Melanocyte of skin (primary cell): Measurements from ENCODE around the gene DIP2C. TPM values are rescaled to one million over a fixed set of nuclear protein-coding genes. Genes with fewer than 3 reads are reported as not detected.

Experiments
- small RNA-seq, 2 donors: library from RNA; depleted of rRNA; stranded (forward); fragments of <200 nt; gene quantifications; one replicate each; pipeline ENCODE3, GENCODE V24; 2012
- total RNA-seq, 2 donors: library from RNA; depleted of rRNA; stranded (reverse); fragments of >200 nt; gene quantifications; 2 replicates each; pipeline ENCODE4 v1.2.3, GENCODE V29; 2012

Gene DIP2C, protein sequence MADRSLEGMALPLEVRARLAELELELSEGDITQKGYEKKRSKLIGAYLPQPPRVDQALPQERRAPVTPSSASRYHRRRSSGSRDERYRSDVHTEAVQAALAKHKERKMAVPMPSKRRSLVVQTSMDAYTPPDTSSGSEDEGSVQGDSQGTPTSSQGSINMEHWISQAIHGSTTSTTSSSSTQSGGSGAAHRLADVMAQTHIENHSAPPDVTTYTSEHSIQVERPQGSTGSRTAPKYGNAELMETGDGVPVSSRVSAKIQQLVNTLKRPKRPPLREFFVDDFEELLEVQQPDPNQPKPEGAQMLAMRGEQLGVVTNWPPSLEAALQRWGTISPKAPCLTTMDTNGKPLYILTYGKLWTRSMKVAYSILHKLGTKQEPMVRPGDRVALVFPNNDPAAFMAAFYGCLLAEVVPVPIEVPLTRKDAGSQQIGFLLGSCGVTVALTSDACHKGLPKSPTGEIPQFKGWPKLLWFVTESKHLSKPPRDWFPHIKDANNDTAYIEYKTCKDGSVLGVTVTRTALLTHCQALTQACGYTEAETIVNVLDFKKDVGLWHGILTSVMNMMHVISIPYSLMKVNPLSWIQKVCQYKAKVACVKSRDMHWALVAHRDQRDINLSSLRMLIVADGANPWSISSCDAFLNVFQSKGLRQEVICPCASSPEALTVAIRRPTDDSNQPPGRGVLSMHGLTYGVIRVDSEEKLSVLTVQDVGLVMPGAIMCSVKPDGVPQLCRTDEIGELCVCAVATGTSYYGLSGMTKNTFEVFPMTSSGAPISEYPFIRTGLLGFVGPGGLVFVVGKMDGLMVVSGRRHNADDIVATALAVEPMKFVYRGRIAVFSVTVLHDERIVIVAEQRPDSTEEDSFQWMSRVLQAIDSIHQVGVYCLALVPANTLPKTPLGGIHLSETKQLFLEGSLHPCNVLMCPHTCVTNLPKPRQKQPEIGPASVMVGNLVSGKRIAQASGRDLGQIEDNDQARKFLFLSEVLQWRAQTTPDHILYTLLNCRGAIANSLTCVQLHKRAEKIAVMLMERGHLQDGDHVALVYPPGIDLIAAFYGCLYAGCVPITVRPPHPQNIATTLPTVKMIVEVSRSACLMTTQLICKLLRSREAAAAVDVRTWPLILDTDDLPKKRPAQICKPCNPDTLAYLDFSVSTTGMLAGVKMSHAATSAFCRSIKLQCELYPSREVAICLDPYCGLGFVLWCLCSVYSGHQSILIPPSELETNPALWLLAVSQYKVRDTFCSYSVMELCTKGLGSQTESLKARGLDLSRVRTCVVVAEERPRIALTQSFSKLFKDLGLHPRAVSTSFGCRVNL (N-terminal part only)
- 10 to 100 TPM; 37.6 to 42.0 TPM for total RNA-seq

DNA sequence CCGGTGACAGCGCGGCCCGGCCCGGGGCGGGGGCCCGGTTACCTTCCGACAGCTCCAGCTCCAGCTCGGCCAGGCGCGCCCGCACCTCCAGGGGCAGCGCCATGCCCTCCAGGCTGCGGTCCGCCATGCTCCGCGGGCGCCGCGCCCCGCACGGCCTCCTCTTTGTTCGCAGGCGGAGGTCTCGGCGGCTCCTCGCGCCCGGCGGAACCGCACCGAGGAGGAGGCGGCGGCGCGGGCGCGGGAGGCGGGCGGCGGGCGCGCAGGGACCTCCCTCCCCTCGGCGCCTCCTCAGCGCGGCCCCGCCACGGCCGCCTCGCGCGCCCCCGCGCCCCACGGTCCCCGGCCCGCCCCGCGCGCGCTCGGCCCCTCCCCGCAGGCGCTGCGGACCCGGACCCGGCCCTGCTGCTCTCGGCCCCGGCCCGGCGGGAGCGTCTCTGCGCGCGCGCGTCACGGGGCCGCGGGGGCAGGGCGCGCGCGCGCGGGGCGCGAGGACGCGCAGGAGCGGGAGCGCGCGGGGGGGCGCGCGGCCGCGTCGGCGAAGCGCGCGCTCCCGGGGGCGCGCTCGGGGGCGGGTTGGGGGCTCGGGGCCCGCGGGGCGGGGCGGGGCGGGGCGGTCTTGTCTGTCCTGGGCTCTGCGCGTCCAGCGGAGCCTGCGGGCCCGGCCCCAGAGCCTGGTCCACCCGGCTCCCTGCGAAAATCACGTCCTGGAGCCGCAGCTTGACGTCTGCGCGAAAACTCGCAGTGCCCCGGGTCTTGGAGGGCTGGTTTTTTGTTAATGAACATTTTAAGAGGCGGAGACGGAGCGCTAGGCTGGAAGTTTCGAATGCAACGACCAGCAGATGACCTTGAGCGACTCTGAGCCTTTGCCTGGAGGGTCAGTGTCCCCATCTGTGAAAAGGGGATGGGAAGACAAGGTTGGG lies at the start of gene DIP2C:
Gene DIP2C (minus strand): TSS at position 217 of the 920 bp plus-strand sequence. CDS start 90 bp downstream, at position 127.

Small RNAs within 50 kb of the gene (small RNA-seq; reads per million reads assigned to genes)
- gene MIR5699 (20.5 to 42.0 reads per million in 2 donors), gene RN7SL754P (0 to 0.23 reads per million in 2 donors), gene RNA5SP298 (0.29 to 1.1 reads per million in 2 donors)

Other genes with a start within 250 kb of the DIP2C start
- 10 to 100 TPM; 39.9 to 54.3 TPM for gene LARP4B, start 242.0 kb upstream of the DIP2C start, total RNA-seq